Stimulated activated CD8-positive, alpha-beta memory T cell treated with anti-CD3 and anti-CD28 coated beads, Interleukin-2, amount 100 ng/mL, for 1 hour (primary cell): ENCODE measurements around the gene FCRLB.
A peak's percentile ranks its signal among the peaks of the same experiment; 100 is the strongest.
"Not testable (repeated sequence)": the region's sequence is repeated elsewhere in the genome, so short reads cannot be mapped to it uniquely, and the experiment has no call there.

Source experiments
- DNase-seq, 2 donors: peaks; one replicate each; pipeline ENCODE4 v3.0.0-alpha.2; 2020; ENCODE audit warnings: low read depth in 2 of 2

Gene FCRLB

GRCh38 chr1:161719325-161719611, 2.1 kb upstream of the FCRLB start:
- DNase-seq = no peak

- DNase-seq = no peak
Observed at GRCh38 chr1:161720422-161720821, 922 bp upstream of the FCRLB start.

DNA sequence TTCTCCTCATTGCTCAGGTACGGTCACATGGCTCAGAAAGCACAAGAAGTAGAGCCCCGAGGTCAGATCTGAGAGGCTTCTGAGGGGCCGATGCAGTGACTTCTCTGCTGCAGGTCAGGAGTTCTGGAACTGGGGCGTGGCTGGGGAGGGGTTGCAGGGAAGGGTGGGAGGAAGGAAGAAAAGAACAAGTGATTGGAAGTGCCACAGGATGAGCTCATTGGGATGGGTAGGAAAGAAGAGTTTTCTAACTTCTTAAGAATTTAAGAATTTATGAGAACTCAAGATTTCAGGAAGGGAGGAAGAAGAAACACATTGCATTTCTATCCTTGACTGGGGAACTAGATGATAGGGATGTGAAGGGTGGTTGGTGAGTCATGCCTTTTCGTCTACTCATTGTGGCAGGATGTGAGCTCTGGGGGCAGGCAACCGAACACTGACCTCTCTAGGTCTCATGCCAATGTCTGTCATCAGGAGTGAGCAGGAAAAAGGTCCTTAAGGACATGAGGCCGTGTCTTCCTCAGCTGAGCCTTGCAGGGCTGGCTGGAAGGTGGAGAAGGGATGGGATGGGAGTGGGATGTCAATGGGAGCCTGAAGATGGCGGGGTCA, 497 bp downstream of the FCRLB start:
- DNase-seq = no peak

DNA sequence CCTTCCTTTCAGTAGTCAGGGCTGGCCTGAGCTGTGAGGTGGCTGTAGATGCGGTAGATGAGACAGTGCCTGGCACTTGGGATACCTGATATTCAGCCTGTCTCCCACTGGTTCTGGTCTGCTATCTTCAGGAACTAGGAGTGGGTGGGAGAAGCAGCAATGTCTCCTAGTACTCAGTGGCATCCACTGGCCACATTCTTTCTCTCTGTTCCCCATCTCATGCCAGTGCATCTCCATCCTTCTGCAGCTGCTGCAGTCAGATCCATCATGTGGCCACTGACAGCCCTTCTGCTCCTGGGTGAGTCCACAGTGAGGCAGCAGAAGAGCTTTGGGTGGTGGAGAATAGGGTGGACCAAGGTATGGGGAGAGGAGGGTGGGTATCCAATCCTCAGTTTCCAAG, 1.1 kb downstream of the FCRLB start:
- no peak for DNase-seq

DNA sequence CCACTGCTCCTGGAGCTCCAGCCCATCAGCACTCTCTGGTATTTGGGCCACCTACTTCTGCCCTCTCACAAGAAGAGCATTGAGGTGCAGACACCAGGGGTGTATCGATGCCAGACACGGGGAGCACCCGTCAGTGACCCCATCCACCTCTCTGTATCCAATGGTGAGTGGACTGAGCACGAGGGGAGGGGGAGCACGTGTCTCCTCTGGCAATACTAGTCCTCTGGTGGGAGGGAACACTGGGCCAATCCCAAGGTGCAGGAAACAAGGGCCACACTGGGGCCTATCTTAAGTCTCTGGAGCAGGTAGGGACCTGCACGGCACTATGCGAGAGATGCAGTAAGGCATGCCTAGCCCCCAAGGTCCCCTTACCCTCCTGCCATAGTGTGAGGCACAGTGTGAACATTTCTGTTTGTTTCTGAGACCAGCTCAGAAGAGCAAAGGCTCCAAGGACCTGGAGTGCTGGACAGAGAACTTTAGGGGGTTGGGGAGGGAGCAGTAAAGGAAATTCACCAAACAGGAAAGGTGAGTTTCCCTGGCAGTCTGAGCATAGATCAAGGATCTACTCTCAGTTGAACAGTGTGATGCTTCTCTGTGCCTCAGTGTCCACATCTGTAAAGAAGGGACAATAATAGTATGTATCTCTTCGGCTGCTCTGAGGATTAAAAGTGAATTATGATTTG, 2.3 kb downstream of the FCRLB start:
- DNase-seq = no peak

GRCh38 chr1:161725258-161725907, 4.0 kb downstream of the FCRLB start:
- not testable (repeated sequence) for DNase-seq

DNA sequence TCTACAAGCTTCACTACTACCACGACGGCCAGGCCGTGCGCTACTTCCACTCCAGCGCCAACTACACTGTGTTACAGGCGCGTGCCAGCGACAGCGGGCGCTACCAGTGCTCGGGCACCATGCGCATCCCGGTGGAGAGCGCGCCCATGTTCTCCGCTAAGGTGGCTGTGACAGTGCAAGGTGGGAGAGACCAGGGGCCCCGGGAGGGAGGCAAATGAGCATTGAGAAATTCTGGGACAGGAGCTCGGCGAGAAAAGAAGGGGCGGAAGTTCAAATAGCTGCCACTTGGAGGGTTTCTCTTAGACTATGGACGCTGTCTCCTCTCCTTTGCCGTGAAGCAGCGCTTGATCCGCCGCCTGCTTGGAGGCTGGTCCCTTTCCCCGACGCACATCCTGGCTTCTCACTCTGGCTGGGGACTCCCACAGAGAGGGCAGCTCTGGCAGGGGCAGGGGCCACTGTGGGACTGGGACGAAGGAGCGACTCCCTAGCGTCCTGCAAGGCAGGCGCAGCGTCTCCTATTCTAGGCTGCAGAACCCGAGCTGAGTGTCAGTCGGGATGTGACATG, 4.6 kb downstream of the FCRLB start:
- DNase-seq = peak in 1 of 2 donors; percentile 7

DNA sequence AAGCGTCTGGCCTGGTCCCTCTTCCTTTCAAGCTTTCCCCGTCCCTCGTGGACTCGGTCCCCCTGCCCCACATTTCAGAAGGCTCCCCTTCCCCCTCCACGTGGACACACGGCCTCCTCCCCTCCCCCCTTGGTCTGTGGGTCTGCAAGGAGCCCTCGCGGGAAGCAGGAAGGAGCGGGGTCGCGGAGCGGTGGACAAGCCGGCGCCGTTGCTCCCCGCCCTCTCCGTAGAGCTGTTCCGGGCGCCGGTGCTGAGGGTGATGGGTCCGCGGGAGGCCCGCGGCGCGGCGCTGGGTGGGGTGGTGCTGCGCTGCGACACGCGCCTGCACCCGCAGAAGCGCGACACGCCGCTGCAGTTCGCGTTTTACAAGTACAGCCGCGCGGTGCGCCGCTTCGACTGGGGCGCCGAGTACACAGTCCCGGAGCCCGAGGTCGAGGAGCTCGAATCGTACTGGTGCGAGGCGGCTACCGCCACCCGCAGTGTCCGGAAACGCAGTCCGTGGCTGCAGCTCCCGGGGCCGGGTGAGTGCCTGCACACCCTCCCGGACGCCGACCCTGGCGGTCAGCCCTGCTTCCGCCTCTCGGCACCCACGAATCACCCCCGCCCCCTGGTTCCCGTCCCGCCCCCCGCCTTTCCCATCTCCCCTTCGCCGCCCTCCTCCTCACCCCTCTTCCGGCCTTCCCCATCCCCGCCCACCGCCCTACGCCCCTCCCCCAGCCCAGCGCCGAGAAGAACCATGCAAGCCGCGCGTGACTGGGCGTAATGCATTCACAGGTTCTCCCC, 5.3 kb downstream of the FCRLB start:
- peak; percentile 55 for DNase-seq

GRCh38 chr1:161727256-161727924, 6.0 kb downstream of the FCRLB start:
- DNase-seq = peak in 1 of 2 donors; percentile 26

GRCh38 chr1:161728376-161729226, 7.3 kb downstream of the FCRLB start:
- DNase-seq = no peak

- DNase-seq = no peak
Observed at GRCh38 chr1:161730050-161730564, 8.8 kb downstream of the FCRLB start.

DNA sequence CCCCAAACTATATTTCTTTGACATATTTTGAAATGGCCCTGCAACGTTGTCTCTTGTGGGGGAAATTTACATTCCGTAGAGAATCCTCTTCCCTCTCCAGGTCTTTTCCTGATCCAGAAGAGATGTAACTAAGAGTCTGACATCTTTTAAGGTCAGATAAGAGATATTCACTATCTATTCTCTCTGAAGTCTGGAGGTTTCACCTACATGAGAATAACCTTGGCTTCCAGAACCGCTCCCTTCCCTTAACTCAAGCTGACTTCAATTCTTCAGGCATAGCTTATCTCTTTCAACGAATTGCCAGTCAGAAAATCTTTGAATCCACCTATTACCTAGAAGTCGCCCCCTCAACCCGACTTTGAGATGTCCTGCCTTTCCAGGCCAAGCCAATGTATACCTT, 9.9 kb downstream of the FCRLB start:
- no peak for DNase-seq

GRCh38 chr1:161731981-161732718, 10.8 kb downstream of the FCRLB start:
- DNase-seq = no peak

GRCh38 chr1:161733526-161733925, 12.2 kb downstream of the FCRLB start:
- no peak for DNase-seq

DNA sequence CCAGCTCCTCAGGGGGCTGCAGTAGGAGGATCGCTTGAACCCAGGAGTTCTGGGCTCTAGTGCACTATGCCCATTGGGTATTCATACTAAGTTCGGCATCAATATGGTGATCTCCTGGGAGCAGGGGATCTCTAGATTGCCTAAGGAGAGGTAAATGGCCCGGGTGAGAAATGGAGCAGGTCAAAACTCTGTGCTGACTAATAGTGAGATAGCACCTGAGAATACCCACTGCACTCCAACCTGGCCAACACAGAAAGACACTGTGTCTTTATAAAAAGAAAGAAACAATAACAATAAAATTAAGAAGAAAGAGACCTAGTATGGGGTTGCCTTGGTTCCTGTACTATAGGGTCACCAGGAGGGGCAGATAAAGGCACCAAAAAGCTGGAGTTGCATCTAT, 14.5 kb downstream of the FCRLB start:
- DNase-seq = no peak

GRCh38 chr1:161736335-161736969, 15.1 kb downstream of the FCRLB start:
- no peak for DNase-seq

GRCh38 chr1:161737625-161738024, 16.3 kb downstream of the FCRLB start:
- DNase-seq = no peak

- DNase-seq = peak; percentile 33 to 57
Observed at GRCh38 chr1:161738627-161739287, 17.4 kb downstream of the FCRLB start.
